ENCODE results near the gene CEP350. TPM values are rescaled to one million over a fixed set of nuclear protein-coding genes. Genes with fewer than 3 reads are reported as not detected.

CEP350 gene
- total RNA-seq, 2 donors from 2014 or later = 41.5 to 55.4 TPM

GRCh38 chr1:180116964-180117763 is 162.6 kb downstream of the CEP350 start:
- ATAC-seq (no peak), DNase-seq (peak in 2 of 4 donors; percentile 16 to 23)
- no peaks in the 10 kb centered on the region for H3K9me3 ChIP-seq
- no peak overlapping the region for H3K4me3 ChIP-seq
- peaks cover 0 to 6% of the 10 kb centered on the region in 2 donors for H3K27me3 ChIP-seq
- H3K4me1 ChIP-seq = peaks cover 5% of the 10 kb centered on the region
- TF ChIP-seq CTCF (IDR thresholded peaks at IDR 0.05) = no peak
- TF ChIP-seq POLR2A (IDR thresholded peaks at IDR 0.05) = no peak
- 34 to 52% methylated on average over 9 to 14 of the region's 14 CpGs for WGBS, 2 donors
- intact Hi-C loops (cut with DNase I) = no loop called here
- peaks cover 0 to 6% of the 10 kb centered on the region in 2 donors for H3K36me3 ChIP-seq (replicated peaks in 1 of 2; ENCODE audit: insufficient read depth in 1 of 2, low read depth in 2 of 2)
- no peak overlapping the region for H3K27ac ChIP-seq

- H3K9me3 ChIP-seq = no peaks in the 10 kb centered on the region
- intact Hi-C loops (cut with DNase I) = no loop called here
- 91 to 96% methylated on average over 2 of the region's 2 CpGs for WGBS, 2 donors
- peaks cover 0 to under 1% of the 10 kb centered on the region in 2 donors for H3K36me3 ChIP-seq (replicated peaks in 1 of 2; ENCODE audit: insufficient read depth in 1 of 2, low read depth in 2 of 2)
- no peak overlapping the region for H3K27ac ChIP-seq
- no peak overlapping the region for H3K4me3 ChIP-seq
- peak in 1 of 4 donors; percentile 10 for DNase-seq
- peaks cover 5% of the 10 kb centered on the region for H3K4me1 ChIP-seq
- H3K27me3 ChIP-seq = peaks cover 0 to 6% of the 10 kb centered on the region in 2 donors
- ATAC-seq = no peak
- TF ChIP-seq POLR2A (IDR thresholded peaks at IDR 0.05) = no peak
- TF ChIP-seq CTCF (IDR thresholded peaks at IDR 0.05) = no peak
Observed at GRCh38 chr1:180117764-180118116, 163.1 kb downstream of the CEP350 start.

GRCh38 chr1:180119837-180120236 is 165.2 kb downstream of the CEP350 start:
- no peaks in the 10 kb centered on the region for H3K9me3 ChIP-seq
- intact Hi-C loops (cut with DNase I) = loop anchor here (10.0 kb wide), 1 partner anchor 55 kb away; no protein-coding TSS in a partner anchor
- ATAC-seq (no peak), DNase-seq (no peak)
- H3K4me1 ChIP-seq = peaks cover 5% of the 10 kb centered on the region
- no peak overlapping the region for H3K4me3 ChIP-seq
- no peaks in the 10 kb centered on the region for H3K36me3 ChIP-seq (replicated peaks in 1 of 2; ENCODE audit: insufficient read depth in 1 of 2, low read depth in 2 of 2)
- WGBS, 2 donors = 76 to 84% methylated on average over 2 of the region's 2 CpGs
- no peak overlapping the region for H3K27ac ChIP-seq
- no peaks in the 10 kb centered on the region for H3K27me3 ChIP-seq
- no peak for TF ChIP-seq POLR2A (IDR thresholded peaks at IDR 0.05)
- TF ChIP-seq CTCF (IDR thresholded peaks at IDR 0.05) = no peak

GRCh38 chr1:180123463-180123936 is 168.9 kb downstream of the CEP350 start:
- no peak for TF ChIP-seq CTCF (IDR thresholded peaks at IDR 0.05)
- no peak for TF ChIP-seq POLR2A (IDR thresholded peaks at IDR 0.05)
- intact Hi-C loops (cut with DNase I) = loop anchor here (10.0 kb wide), 1 partner anchor 51 kb away; no protein-coding TSS in a partner anchor

More at GRCh38 chr1:180123463-180123936, 168.9 kb downstream of the CEP350 start:
- H3K9me3 ChIP-seq = no peaks in the 10 kb centered on the region
- DNase-seq = peak in 1 of 4 donors; percentile 26
- no peak for ATAC-seq
- H3K27me3 ChIP-seq = no peaks in the 10 kb centered on the region
- H3K4me1 ChIP-seq = no peaks in the 10 kb centered on the region
- 68 to 80% methylated on average over 4 of the region's 4 CpGs for WGBS, 2 donors
- H3K4me3 ChIP-seq = no peak overlapping the region
- H3K27ac ChIP-seq = no peak overlapping the region
- H3K36me3 ChIP-seq (replicated peaks in 1 of 2; ENCODE audit: insufficient read depth in 1 of 2, low read depth in 2 of 2) = no peaks in the 10 kb centered on the region

All from body of pancreas (tissue), 4 donors.